Measurements from ENCODE around the gene DRD2. TPM values are rescaled to one million over a fixed set of nuclear protein-coding genes. Genes with fewer than 3 reads are reported as not detected.

DRD2 gene
- total and polyA plus RNA-seq, 4 donors, result not detected

- DNase-seq (ENCODE audit: low spot score), result no peak
- TF ChIP-seq GABPA (IDR thresholded peaks at IDR 0.05 in 1 of 2, conservative IDR thresholded peaks at IDR 0.05 in 1 of 2), result no peak
- TF ChIP-seq RAD21 (IDR thresholded peaks at IDR 0.05), result no peak
- TF ChIP-seq ZBTB33 (IDR thresholded peaks at IDR 0.05), result no peak
- TF ChIP-seq REST (IDR thresholded peaks at IDR 0.05), result no peak
- no peak for TF ChIP-seq HNF4A (conservative IDR thresholded peaks at IDR 0.05)
- no peak for TF ChIP-seq YY1 (IDR thresholded peaks at IDR 0.05)
- no peak for TF ChIP-seq CTCF (IDR thresholded peaks at IDR 0.05; ENCODE audit: low read depth, low read length, missing input control)
- no peak for TF ChIP-seq HNF4G (IDR thresholded peaks at IDR 0.05)
- no peak for TF ChIP-seq EGR1 (IDR thresholded peaks at IDR 0.05; ENCODE audit: low read depth in 2 of 2)
- no peak for TF ChIP-seq MAX (IDR thresholded peaks at IDR 0.05)
- no peak for TF ChIP-seq FOXA2 (IDR thresholded peaks at IDR 0.05)
- TF ChIP-seq RXRA (IDR thresholded peaks at IDR 0.05), result no peak
- TF ChIP-seq NR2F2 (IDR thresholded peaks at IDR 0.05), result no peak
- no peak for TF ChIP-seq TAF1 (conservative IDR thresholded peaks at IDR 0.05)
- TF ChIP-seq SP1 (IDR thresholded peaks at IDR 0.05), result no peak
- no peak for TF ChIP-seq JUND (IDR thresholded peaks at IDR 0.05)
- TF ChIP-seq ATF3 (IDR thresholded peaks at IDR 0.05), result no peak
- TF ChIP-seq FOXA1 (IDR thresholded peaks at IDR 0.05), result no peak
- no peaks in the 10 kb centered on the region for H3K4me1 ChIP-seq (ENCODE audit: control insufficient read depth in 4 of 4, insufficient read depth in 4 of 4, low read length in 3 of 4)
- H3K4me3 ChIP-seq (ENCODE audit: low read depth in 1 of 3, low read length in 3 of 3), result no peak overlapping the region
- 63% methylated on average over 3 of the region's 3 CpGs for WGBS
- no peak overlapping the region for H3K27ac ChIP-seq (ENCODE audit: low read depth in 1 of 2, low read length in 2 of 2)
- no peaks in the 10 kb centered on the region for H3K9me3 ChIP-seq (ENCODE audit: control insufficient read depth in 4 of 4, low read length in 3 of 4)
- no peak overlapping the region for H3K9ac ChIP-seq (ENCODE audit: low read depth in 1 of 2, low read length in 2 of 2)
- H3K27me3 ChIP-seq (ENCODE audit: control insufficient read depth in 4 of 4, insufficient read depth in 4 of 4, low read length in 3 of 4), result peaks cover 0 to 8% (median under 1%) of the 10 kb centered on the region in 4 donors
- no peaks in the 10 kb centered on the region for H3K36me3 ChIP-seq (ENCODE audit: control insufficient read depth in 4 of 4, insufficient read depth in 3 of 4, low read depth in 1 of 4, low read length in 3 of 4)
Measured at GRCh38 chr11:113505046-113505445, 29.8 kb upstream of the DRD2 start.
